GM23338 (cell line): ENCODE data around the gene FLG2. TPM values are rescaled to one million over a fixed set of nuclear protein-coding genes. Genes with fewer than 3 reads are reported as not detected.

Source experiments
- polyA plus RNA-seq: library from polyadenylated mRNA; unstranded; fragments of >200 nt; fragmentation: Nextera tagmentation; extraction: Ambion mirVana; gene quantifications from 2 replicates; pipeline ENCODE4 v1.2.1, GENCODE V29; 2016
- small RNA-seq: library from RNA; depleted of rRNA; stranded (forward); fragments of <200 nt; gene quantifications from one replicate; pipeline ENCODE3, GENCODE V24; 2014; ENCODE audit warnings: low replicate concordance
- total RNA-seq: library from RNA; depleted of rRNA; stranded (reverse); fragments of >200 nt; shearing (Covaris generic); gene quantifications from 2 replicates; pipeline ENCODE4 v1.2.3, GENCODE V29; 2014; rRNA removed

Gene FLG2
- total and polyA plus RNA-seq, 2 experiments from 2014 or later = not detected

Small RNA genes lying within 50 kb of the gene (small RNA-seq; reads per million reads assigned to genes)
- gene HMGN3P1 = not detected

Other genes starting within 250 kb of the FLG2 start
- gene TCHH, start 244.6 kb downstream of the FLG2 start, total RNA-seq = 0.19 and 0.38 TPM in 2 replicates
- 0.33 and 0.42 TPM in 2 replicates for gene TCHH, start 244.6 kb downstream of the FLG2 start, polyA plus RNA-seq
- gene RPTN, start 200.8 kb downstream of the FLG2 start, total RNA-seq = not detected in 2 replicates
- gene RPTN, start 200.8 kb downstream of the FLG2 start, polyA plus RNA-seq = not detected in 2 replicates
- gene HRNR, start 135.8 kb downstream of the FLG2 start, total RNA-seq = not detected in 2 replicates
- not detected in 2 replicates for gene HRNR, start 135.8 kb downstream of the FLG2 start, polyA plus RNA-seq
- gene FLG, start 34.8 kb downstream of the FLG2 start, total RNA-seq = 0.03 TPM in 1 of 2 replicates, not detected in the other
- not detected in 2 replicates for gene FLG, start 34.8 kb downstream of the FLG2 start, polyA plus RNA-seq
- not detected in 2 replicates for gene CRNN, start 54.3 kb upstream of the FLG2 start, total RNA-seq
- gene CRNN, start 54.3 kb upstream of the FLG2 start, polyA plus RNA-seq = not detected in 2 replicates
- gene LCE5A, start 150.8 kb upstream of the FLG2 start, total RNA-seq = not detected in 2 replicates
- not detected in 2 replicates for gene LCE5A, start 150.8 kb upstream of the FLG2 start, polyA plus RNA-seq
- gene CRCT1, start 154.5 kb upstream of the FLG2 start, total RNA-seq = not detected in 2 replicates
- gene CRCT1, start 154.5 kb upstream of the FLG2 start, polyA plus RNA-seq = not detected in 2 replicates
- gene LCE3E, start 206.8 kb upstream of the FLG2 start, total RNA-seq = not detected in 2 replicates
- gene LCE3E, start 206.8 kb upstream of the FLG2 start, polyA plus RNA-seq = not detected in 2 replicates
- not detected in 2 replicates for gene LCE3D, start 220.5 kb upstream of the FLG2 start, total RNA-seq
- 0.52 TPM in 1 of 2 replicates, not detected in the other for gene LCE3D, start 220.5 kb upstream of the FLG2 start, polyA plus RNA-seq
- not detected in 2 replicates for gene LCE3C, start 240.2 kb upstream of the FLG2 start, total RNA-seq
- not detected in 2 replicates for gene LCE3C, start 240.2 kb upstream of the FLG2 start, polyA plus RNA-seq